ENCODE measurements around the gene FRYL. TPM values are rescaled to one million over a fixed set of nuclear protein-coding genes. Genes with fewer than 3 reads are reported as not detected.

Gene FRYL
- total RNA-seq, 1 experiment from 2014 or later: 53.9 TPM

- POLR2A ChIA-PET (ENCODE audit: unreplicated experiment): no interaction called here
- H3F3A ChIP-seq (ENCODE audit: insufficient read depth, low read depth): no peaks in the 10 kb centered on the region
- TF ChIP-seq CTCF (conservative IDR thresholded peaks at IDR 0.05) (no peak), EZH2 (IDR thresholded peaks at IDR 0.05; ENCODE audit: low read depth) (no peak)
- no peak overlapping the region for H2AFZ ChIP-seq
- no peaks in the 10 kb centered on the region for H3K9me2 ChIP-seq (ENCODE audit: insufficient read depth)
- BruUV-seq (replicated peaks): no TSS peak
- no peak overlapping the region for H3K4me2 ChIP-seq
- no peaks in the 10 kb centered on the region for H3K4me1 ChIP-seq (replicated peaks; ENCODE audit: insufficient read depth)
- no peak overlapping the region for H3K27ac ChIP-seq
- DNase-seq: no peak
- no peaks in the 10 kb centered on the region for H4K20me1 ChIP-seq (ENCODE audit: insufficient read depth)
- H3K27me3 ChIP-seq (ENCODE audit: insufficient read depth, low read depth): no peaks in the 10 kb centered on the region
- CTCF ChIA-PET: no interaction called here
- H3K9me3 ChIP-seq (ENCODE audit: insufficient read depth, low read depth): no peaks in the 10 kb centered on the region
- no peak overlapping the region for H3K4me3 ChIP-seq
- H3K79me2 ChIP-seq (ENCODE audit: low read depth): no peaks in the 10 kb centered on the region
- no peaks in the 10 kb centered on the region for H3K36me3 ChIP-seq (ENCODE audit: low read depth)
- intact Hi-C loops (cut with micrococcal nuclease; ENCODE audit: unreplicated experiment): no loop called here
Observed at GRCh38 chr4:48483777-48484493, 296.1 kb downstream of the FRYL start.

GRCh38 chr4:48483006-48483776, 296.9 kb downstream of the FRYL start, which contains the start of gene SLC10A4:
TSS of gene SLC10A4 (plus strand) at chr4:48483343. CDS start at chr4:48483562, 219 bp downstream.
- Histone ChIP-seq H4K20me1 (ENCODE audit: insufficient read depth) (no peaks in the 10 kb centered on the region), H3K4me2 (no peak within 1 kb of the TSS), H2AFZ (no peak within 1 kb of the TSS; the same call in 1 of the 2 replicates), H3K4me1 (replicated peaks; ENCODE audit: insufficient read depth) (no peaks in the 10 kb centered on the region), H3K36me3 (ENCODE audit: low read depth) (no peaks in the 10 kb centered on the region), H3K27me3 (ENCODE audit: insufficient read depth, low read depth) (no peaks in the 10 kb centered on the region), H3K9me3 (ENCODE audit: insufficient read depth, low read depth) (no peaks in the 10 kb centered on the region), H3K4me3 (no peak within 1 kb of the TSS), H3K9me2 (ENCODE audit: insufficient read depth) (no peaks in the 10 kb centered on the region), H3K27ac (no peak within 1 kb of the TSS), H3K79me2 (ENCODE audit: low read depth) (no peaks in the 10 kb centered on the region), H3F3A (ENCODE audit: insufficient read depth, low read depth) (no peaks in the 10 kb centered on the region)
- intact Hi-C loops (cut with micrococcal nuclease; ENCODE audit: unreplicated experiment): no loop called here
- BruUV-seq (replicated peaks): no TSS peak
- ChIA-PET POLR2A (ENCODE audit: unreplicated experiment) (no interaction called here), CTCF (no interaction called here)
- no peak for DNase-seq
- no peak for TF ChIP-seq CTCF (conservative IDR thresholded peaks at IDR 0.05)
- no peak for TF ChIP-seq EZH2 (IDR thresholded peaks at IDR 0.05; ENCODE audit: low read depth)

- Histone ChIP-seq H3K4me1 (replicated peaks; ENCODE audit: insufficient read depth) (no peaks in the 10 kb centered on the region), H3K4me2 (no peak overlapping the region), H3K36me3 (ENCODE audit: low read depth) (no peaks in the 10 kb centered on the region), H3F3A (ENCODE audit: insufficient read depth, low read depth) (no peaks in the 10 kb centered on the region), H3K9me3 (ENCODE audit: insufficient read depth, low read depth) (no peaks in the 10 kb centered on the region), H3K27me3 (ENCODE audit: insufficient read depth, low read depth) (no peaks in the 10 kb centered on the region), H3K27ac (no peak overlapping the region), H2AFZ (no peak overlapping the region), H3K79me2 (ENCODE audit: low read depth) (no peaks in the 10 kb centered on the region), H3K4me3 (no peak overlapping the region), H4K20me1 (ENCODE audit: insufficient read depth) (no peaks in the 10 kb centered on the region), H3K9me2 (ENCODE audit: insufficient read depth) (no peaks in the 10 kb centered on the region)
- POLR2A ChIA-PET (ENCODE audit: unreplicated experiment): no interaction called here
- no TSS peak for BruUV-seq (replicated peaks)
- intact Hi-C loops (cut with micrococcal nuclease; ENCODE audit: unreplicated experiment): no loop called here
- CTCF ChIA-PET: no interaction called here
- TF ChIP-seq EZH2 (IDR thresholded peaks at IDR 0.05; ENCODE audit: low read depth) (no peak), CTCF (conservative IDR thresholded peaks at IDR 0.05) (no peak)
- no peak for DNase-seq
Observed at GRCh38 chr4:48481581-48481980, 298.5 kb downstream of the FRYL start.

Measured in PC-9 (cell line).